GM19193 (cell line): ENCODE measurements around the gene GTF2I.
A peak's percentile ranks its signal among the peaks of the same experiment; 100 is the strongest.

Source experiments
- POLR2A ChIP-seq: IDR thresholded peaks from 4 replicates; pipeline ENCODE4 v1.6.1; 2011; ENCODE audit not compliant: insufficient read depth, insufficient read length; ENCODE audit errors: extremely low read depth

Gene GTF2I

GRCh38 chr7:74657692-74658177 is at the start of gene GTF2I:
Gene GTF2I, plus strand, starts transcription at chr7:74657718. Its CDS starts 31,411 bp downstream, at chr7:74689129.
- TF ChIP-seq POLR2A, result peak; percentile 7

GRCh38 chr7:74612015-74612829 is 45.3 kb upstream of the GTF2I start:
- no peak for TF ChIP-seq POLR2A

GRCh38 chr7:74615933-74616780 is 41.4 kb upstream of the GTF2I start:
- no peak for TF ChIP-seq POLR2A

GRCh38 chr7:74617180-74617744 is 40.3 kb upstream of the GTF2I start:
- TF ChIP-seq POLR2A, result peak; percentile 16

- no peak for TF ChIP-seq POLR2A
Measured at GRCh38 chr7:74619235-74619860, 38.2 kb upstream of the GTF2I start.

- TF ChIP-seq POLR2A, result no peak
Measured at GRCh38 chr7:74622228-74622749, 35.2 kb upstream of the GTF2I start.

GRCh38 chr7:74623135-74623534 is 34.4 kb upstream of the GTF2I start:
- no peak for TF ChIP-seq POLR2A

GRCh38 chr7:74625446-74625845 is 32.1 kb upstream of the GTF2I start:
- no peak for TF ChIP-seq POLR2A

- TF ChIP-seq POLR2A, result no peak
Measured at GRCh38 chr7:74627661-74628411, 29.7 kb upstream of the GTF2I start.

- TF ChIP-seq POLR2A, result no peak
Measured at GRCh38 chr7:74632505-74632904, 25.0 kb upstream of the GTF2I start.

- no peak for TF ChIP-seq POLR2A
Measured at GRCh38 chr7:74633451-74633921, 24.0 kb upstream of the GTF2I start.

GRCh38 chr7:74637745-74638144 is 19.8 kb upstream of the GTF2I start:
- no peak for TF ChIP-seq POLR2A

- peak; percentile 44 for TF ChIP-seq POLR2A
Measured at GRCh38 chr7:74650055-74650454, 7.5 kb upstream of the GTF2I start.
